ENCODE results near the gene SCGB1C2.

SCGB1C2 gene

GRCh38 chr17:151886-152859 is 14.8 kb downstream of the SCGB1C2 start:
- H3K27me3 ChIP-seq (ENCODE audit: insufficient read depth, low read length): no peaks in the 10 kb centered on the region
- no peaks in the 10 kb centered on the region for H3K36me3 ChIP-seq (ENCODE audit: insufficient read depth, low read depth, low read length)
- H3K9ac ChIP-seq (ENCODE audit: low read depth, low read length): no peak overlapping the region
- H3K4me1 ChIP-seq (ENCODE audit: insufficient read depth, low read length): no peaks in the 10 kb centered on the region
- H3K27ac ChIP-seq (ENCODE audit: low read length): no peak overlapping the region
- no peak overlapping the region for H3K4me3 ChIP-seq (ENCODE audit: low read length)
- no peaks in the 10 kb centered on the region for H3K9me3 ChIP-seq (ENCODE audit: insufficient read depth, low read depth, low read length)

DNA sequence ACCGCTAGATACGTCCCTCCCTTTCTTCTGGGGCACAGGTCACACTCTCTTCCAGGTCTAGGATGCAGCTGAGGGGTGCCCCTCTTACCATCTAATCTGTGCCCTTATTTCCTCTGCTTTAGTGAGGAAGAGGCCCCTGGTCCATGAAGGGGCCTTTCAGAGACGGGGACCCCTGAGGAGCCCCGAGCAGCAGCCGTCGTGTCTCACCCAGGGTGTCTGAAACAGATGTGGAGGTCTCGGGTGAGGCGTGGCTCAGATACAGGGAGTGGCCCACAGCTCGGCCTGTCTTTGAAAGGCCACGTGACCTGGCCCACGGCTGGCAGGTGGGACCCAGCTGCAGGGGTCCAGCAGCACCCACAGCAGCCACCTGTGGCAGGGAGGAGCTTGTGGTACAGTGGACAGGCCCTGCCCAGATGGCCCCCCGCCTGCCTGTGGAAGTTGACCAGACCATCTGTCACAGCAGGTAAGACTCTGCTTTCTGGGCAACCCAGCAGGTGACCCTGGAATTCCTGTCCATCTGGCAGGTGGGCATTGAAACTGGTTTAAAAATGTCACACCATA is 15.6 kb downstream of the SCGB1C2 start:
- Histone ChIP-seq H3K27me3 (ENCODE audit: insufficient read depth, low read length) (no peaks in the 10 kb centered on the region), H3K36me3 (ENCODE audit: insufficient read depth, low read depth, low read length) (no peaks in the 10 kb centered on the region), H3K9ac (ENCODE audit: low read depth, low read length) (no peak overlapping the region), H3K27ac (ENCODE audit: low read length) (no peak overlapping the region), H3K4me1 (ENCODE audit: insufficient read depth, low read length) (no peaks in the 10 kb centered on the region), H3K9me3 (ENCODE audit: insufficient read depth, low read depth, low read length) (no peaks in the 10 kb centered on the region), H3K4me3 (ENCODE audit: low read length) (no peak overlapping the region)

GRCh38 chr17:153851-154250 is 16.5 kb downstream of the SCGB1C2 start:
- Histone ChIP-seq H3K9me3 (ENCODE audit: insufficient read depth, low read depth, low read length) (no peaks in the 10 kb centered on the region), H3K27me3 (ENCODE audit: insufficient read depth, low read length) (no peaks in the 10 kb centered on the region), H3K4me1 (ENCODE audit: insufficient read depth, low read length) (no peaks in the 10 kb centered on the region), H3K9ac (ENCODE audit: low read depth, low read length) (no peak overlapping the region), H3K27ac (ENCODE audit: low read length) (no peak overlapping the region), H3K36me3 (ENCODE audit: insufficient read depth, low read depth, low read length) (no peaks in the 10 kb centered on the region), H3K4me3 (ENCODE audit: low read length) (no peak overlapping the region)

DNA sequence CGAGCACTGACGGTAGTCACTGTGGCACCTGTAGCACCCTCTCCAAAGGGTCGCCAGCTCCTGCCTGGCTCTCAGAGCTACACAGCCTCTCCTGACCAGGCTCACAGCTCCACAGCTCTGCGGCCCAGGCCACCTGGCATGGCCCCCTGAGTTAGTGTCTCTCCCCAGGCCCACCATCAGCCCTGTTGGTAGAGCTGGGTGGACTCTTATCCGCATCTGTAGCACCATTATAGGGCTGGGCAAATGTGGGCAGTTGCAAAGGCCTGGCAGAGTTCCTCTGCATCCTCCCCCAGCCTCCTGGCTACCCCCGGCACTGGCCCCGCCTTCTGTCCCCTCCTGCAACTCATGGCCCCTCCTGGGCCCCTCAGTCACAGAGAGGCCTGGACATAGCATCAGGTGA is 18.2 kb downstream of the SCGB1C2 start:
- Histone ChIP-seq H3K4me1 (ENCODE audit: insufficient read depth, low read length) (no peaks in the 10 kb centered on the region), H3K9me3 (ENCODE audit: insufficient read depth, low read depth, low read length) (no peaks in the 10 kb centered on the region), H3K4me3 (ENCODE audit: low read length) (no peak overlapping the region), H3K36me3 (ENCODE audit: insufficient read depth, low read depth, low read length) (no peaks in the 10 kb centered on the region), H3K27me3 (ENCODE audit: insufficient read depth, low read length) (no peaks in the 10 kb centered on the region), H3K27ac (ENCODE audit: low read length) (no peak overlapping the region), H3K9ac (ENCODE audit: low read depth, low read length) (no peak overlapping the region)

- Histone ChIP-seq H3K9ac (ENCODE audit: low read depth, low read length) (no peak overlapping the region), H3K27me3 (ENCODE audit: insufficient read depth, low read length) (no peaks in the 10 kb centered on the region), H3K9me3 (ENCODE audit: insufficient read depth, low read depth, low read length) (no peaks in the 10 kb centered on the region), H3K27ac (ENCODE audit: low read length) (no peak overlapping the region), H3K4me1 (ENCODE audit: insufficient read depth, low read length) (no peaks in the 10 kb centered on the region), H3K36me3 (ENCODE audit: insufficient read depth, low read depth, low read length) (no peaks in the 10 kb centered on the region), H3K4me3 (ENCODE audit: low read length) (no peak overlapping the region)
Measured at GRCh38 chr17:156094-156621, 18.8 kb downstream of the SCGB1C2 start.

- Histone ChIP-seq H3K27ac (ENCODE audit: low read length) (no peak overlapping the region), H3K9ac (ENCODE audit: low read depth, low read length) (no peak overlapping the region), H3K9me3 (ENCODE audit: insufficient read depth, low read depth, low read length) (no peaks in the 10 kb centered on the region), H3K4me3 (ENCODE audit: low read length) (no peak overlapping the region), H3K4me1 (ENCODE audit: insufficient read depth, low read length) (no peaks in the 10 kb centered on the region), H3K27me3 (ENCODE audit: insufficient read depth, low read length) (no peaks in the 10 kb centered on the region), H3K36me3 (ENCODE audit: insufficient read depth, low read depth, low read length) (no peaks in the 10 kb centered on the region)
Measured at GRCh38 chr17:156946-157345, 19.6 kb downstream of the SCGB1C2 start.

DNA sequence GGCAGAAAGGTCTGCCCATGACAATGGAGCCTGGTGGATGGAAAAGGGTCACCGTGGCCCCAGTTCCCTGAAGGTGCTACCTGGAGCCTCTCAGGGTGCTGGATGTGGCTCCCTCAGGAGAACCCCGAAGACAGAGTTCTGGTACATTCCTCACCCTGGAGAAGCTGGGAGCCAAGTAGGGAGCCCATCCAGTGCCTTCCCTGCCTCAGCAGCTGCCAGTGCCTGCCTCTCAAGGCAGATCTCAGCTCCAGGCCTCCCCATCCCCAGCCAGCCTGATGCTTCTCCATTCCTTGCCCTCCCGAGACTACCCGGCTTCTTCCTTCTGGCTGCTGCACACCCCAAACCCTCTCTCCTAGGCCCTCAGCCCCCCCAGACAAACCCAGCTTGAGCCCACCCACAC is 20.5 kb downstream of the SCGB1C2 start:
- H3K9me3 ChIP-seq (ENCODE audit: insufficient read depth, low read depth, low read length): no peaks in the 10 kb centered on the region
- H3K4me1 ChIP-seq (ENCODE audit: insufficient read depth, low read length): no peaks in the 10 kb centered on the region

GRCh38 chr17:158379-158778 is 21.0 kb downstream of the SCGB1C2 start:
- H3K4me1 ChIP-seq (ENCODE audit: insufficient read depth, low read length): no peaks in the 10 kb centered on the region
- H3K27ac ChIP-seq (ENCODE audit: low read length): no peak overlapping the region
- H3K4me3 ChIP-seq (ENCODE audit: low read length): no peak overlapping the region
- H3K9me3 ChIP-seq (ENCODE audit: insufficient read depth, low read depth, low read length): no peaks in the 10 kb centered on the region
- no peaks in the 10 kb centered on the region for H3K36me3 ChIP-seq (ENCODE audit: insufficient read depth, low read depth, low read length)
- H3K9ac ChIP-seq (ENCODE audit: low read depth, low read length): no peak overlapping the region
- H3K27me3 ChIP-seq (ENCODE audit: insufficient read depth, low read length): no peaks in the 10 kb centered on the region

More for the DNA sequence above, 20.5 kb downstream of the SCGB1C2 start:
- Histone ChIP-seq H3K9ac (ENCODE audit: low read depth, low read length) (no peak overlapping the region), H3K36me3 (ENCODE audit: insufficient read depth, low read depth, low read length) (no peaks in the 10 kb centered on the region), H3K27me3 (ENCODE audit: insufficient read depth, low read length) (no peaks in the 10 kb centered on the region), H3K4me3 (ENCODE audit: low read length) (no peak overlapping the region), H3K27ac (ENCODE audit: low read length) (no peak overlapping the region)

DNA sequence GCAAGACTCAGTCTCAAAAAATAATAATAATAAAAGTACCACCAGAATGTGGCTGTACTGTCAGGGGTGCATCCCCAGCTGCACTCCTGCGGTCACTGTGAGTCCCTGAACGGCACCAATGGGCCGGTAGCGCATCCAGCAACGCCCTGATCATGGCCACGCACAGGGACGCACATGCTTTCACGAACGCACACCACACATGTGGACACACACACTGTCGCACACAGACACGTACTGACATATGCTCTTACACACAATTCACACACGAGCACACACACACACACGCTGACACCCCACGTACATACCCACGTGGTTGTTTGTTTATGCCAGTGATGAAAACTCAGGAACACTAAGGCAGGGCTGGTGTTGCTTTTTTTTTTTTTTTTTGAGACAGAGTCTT is 22.2 kb downstream of the SCGB1C2 start:
- Histone ChIP-seq H3K4me3 (ENCODE audit: low read length) (no peak overlapping the region), H3K9me3 (ENCODE audit: insufficient read depth, low read depth, low read length) (no peaks in the 10 kb centered on the region), H3K36me3 (ENCODE audit: insufficient read depth, low read depth, low read length) (no peaks in the 10 kb centered on the region), H3K27ac (ENCODE audit: low read length) (no peak overlapping the region), H3K9ac (ENCODE audit: low read depth, low read length) (no peak overlapping the region), H3K4me1 (ENCODE audit: insufficient read depth, low read length) (no peaks in the 10 kb centered on the region), H3K27me3 (ENCODE audit: insufficient read depth, low read length) (no peaks in the 10 kb centered on the region)

GRCh38 chr17:160336-160735 is 23.0 kb downstream of the SCGB1C2 start:
- H3K9ac ChIP-seq (ENCODE audit: low read depth, low read length): no peak overlapping the region
- no peaks in the 10 kb centered on the region for H3K36me3 ChIP-seq (ENCODE audit: insufficient read depth, low read depth, low read length)
- no peak overlapping the region for H3K4me3 ChIP-seq (ENCODE audit: low read length)
- no peaks in the 10 kb centered on the region for H3K4me1 ChIP-seq (ENCODE audit: insufficient read depth, low read length)
- no peak overlapping the region for H3K27ac ChIP-seq (ENCODE audit: low read length)
- H3K27me3 ChIP-seq (ENCODE audit: insufficient read depth, low read length): no peaks in the 10 kb centered on the region
- H3K9me3 ChIP-seq (ENCODE audit: insufficient read depth, low read depth, low read length): no peaks in the 10 kb centered on the region

DNA sequence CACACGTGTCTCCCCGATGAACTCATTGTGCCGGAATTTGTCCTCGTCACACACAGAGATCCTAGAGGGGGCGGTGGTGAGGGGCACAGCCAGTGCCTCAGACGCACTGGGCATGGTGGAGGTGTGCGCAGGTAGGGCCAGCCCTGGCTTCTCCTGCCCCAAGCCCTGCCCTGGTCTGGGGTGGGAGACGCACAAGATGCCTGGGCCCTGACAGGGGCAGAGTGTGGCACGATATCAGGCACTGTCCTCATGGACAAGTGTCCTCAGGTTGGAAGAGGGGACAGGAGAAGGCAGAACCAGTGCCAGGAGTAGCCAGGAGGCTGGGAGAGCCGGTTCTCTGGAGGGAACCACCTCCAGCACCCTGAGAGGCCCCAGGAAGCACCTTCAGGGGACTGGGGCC is 24.1 kb downstream of the SCGB1C2 start:
- no peaks in the 10 kb centered on the region for H3K9me3 ChIP-seq (ENCODE audit: insufficient read depth, low read depth, low read length)
- H3K36me3 ChIP-seq (ENCODE audit: insufficient read depth, low read depth, low read length): no peaks in the 10 kb centered on the region
- H3K9ac ChIP-seq (ENCODE audit: low read depth, low read length): no peak overlapping the region
- no peak overlapping the region for H3K4me3 ChIP-seq (ENCODE audit: low read length)
- H3K27me3 ChIP-seq (ENCODE audit: insufficient read depth, low read length): no peaks in the 10 kb centered on the region
- H3K27ac ChIP-seq (ENCODE audit: low read length): no peak overlapping the region
- H3K4me1 ChIP-seq (ENCODE audit: insufficient read depth, low read length): no peaks in the 10 kb centered on the region

GRCh38 chr17:162689-163088 is 25.3 kb downstream of the SCGB1C2 start:
- H3K27ac ChIP-seq (ENCODE audit: low read length): no peak overlapping the region
- no peak overlapping the region for H3K4me3 ChIP-seq (ENCODE audit: low read length)
- no peaks in the 10 kb centered on the region for H3K9me3 ChIP-seq (ENCODE audit: insufficient read depth, low read depth, low read length)
- no peaks in the 10 kb centered on the region for H3K27me3 ChIP-seq (ENCODE audit: insufficient read depth, low read length)
- H3K9ac ChIP-seq (ENCODE audit: low read depth, low read length): no peak overlapping the region
- H3K36me3 ChIP-seq (ENCODE audit: insufficient read depth, low read depth, low read length): no peaks in the 10 kb centered on the region
- no peaks in the 10 kb centered on the region for H3K4me1 ChIP-seq (ENCODE audit: insufficient read depth, low read length)

Measured in iPS-20b (cell line).